Nephron progenitor cell (in vitro differentiated cells): ENCODE data around the gene TMPRSS12.
A peak's percentile ranks its signal among the peaks of the same experiment; 100 is the strongest.
"Not testable (repeated sequence)": the region's sequence is repeated elsewhere in the genome, so short reads cannot be mapped to it uniquely, and the experiment has no call there.

Source experiments
- DNase-seq: peaks from one replicate; pipeline ENCODE4 v3.0.0; 2021
- H3K27ac Mint-ChIP-seq: 2 replicates; pipeline ENCODE4 v1.8.0; 2021; ENCODE audit warnings: mild to moderate bottlenecking, moderate library complexity, mixed read lengths
- H3K27me3 Mint-ChIP-seq: 2 replicates; pipeline ENCODE4 v1.8.0; 2021; ENCODE audit warnings: mild to moderate bottlenecking, low read depth, mixed read lengths; ENCODE audit not compliant: poor library complexity
- H3K36me3 Mint-ChIP-seq: 2 replicates; pipeline ENCODE4 v1.8.0; 2021; ENCODE audit warnings: low read depth, mixed read lengths
- H3K4me1 Mint-ChIP-seq: 2 replicates; pipeline ENCODE4 v1.8.0; 2021; ENCODE audit warnings: mixed read lengths
- H3K4me3 Mint-ChIP-seq: 2 replicates; pipeline ENCODE4 v1.8.0; 2021; ENCODE audit warnings: mild to moderate bottlenecking, moderate library complexity, mixed read lengths
- H3K9me3 Mint-ChIP-seq: 2 replicates; pipeline ENCODE4 v1.8.0; 2021; ENCODE audit warnings: mild to moderate bottlenecking, moderate library complexity, mixed read lengths
- CTCF ChIP-seq: fragments of 200-600 bp; sonication (generic); IDR thresholded peaks from 2 replicates; pipeline ENCODE4 v1.5.0; 2021; ENCODE audit warnings: antibody characterized with exemption

Gene TMPRSS12

GRCh38 chr12:50926415-50926814 lies 83.7 kb downstream of the TMPRSS12 start:
- H3K36me3 Mint-ChIP-seq: peaks cover 12% of the 10 kb centered on the region
- peaks cover 68% of the 10 kb centered on the region for H3K4me1 Mint-ChIP-seq
- no peak overlapping the region for H3K27ac Mint-ChIP-seq
- TF ChIP-seq CTCF: no peak
- H3K9me3 Mint-ChIP-seq: no peaks in the 10 kb centered on the region
- DNase-seq: no peak
- peaks cover 6% of the 10 kb centered on the region for H3K27me3 Mint-ChIP-seq
- H3K4me3 Mint-ChIP-seq: peak overlapping the region; percentile 80

GRCh38 chr12:50926932-50927331 lies 84.2 kb downstream of the TMPRSS12 start:
- H3K27me3 Mint-ChIP-seq, H3K9me3 Mint-ChIP-seq, H3K27ac Mint-ChIP-seq, DNase-seq: not testable (repeated sequence)
- Mint-ChIP-seq H3K36me3 (peaks cover 12% of the 10 kb centered on the region), H3K4me3 (peak overlapping the region; percentile 80), H3K4me1 (peaks cover 68% of the 10 kb centered on the region)

GRCh38 chr12:50927356-50927755 lies 84.6 kb downstream of the TMPRSS12 start:
- no peak for DNase-seq
- no peak for TF ChIP-seq CTCF
- H3K4me3 Mint-ChIP-seq: no peak overlapping the region
- H3K27me3 Mint-ChIP-seq: peaks cover 6% of the 10 kb centered on the region
- no peak overlapping the region for H3K27ac Mint-ChIP-seq
- H3K9me3 Mint-ChIP-seq: no peaks in the 10 kb centered on the region
- peaks cover 12% of the 10 kb centered on the region for H3K36me3 Mint-ChIP-seq
- H3K4me1 Mint-ChIP-seq: peaks cover 64% of the 10 kb centered on the region

- DNase-seq: no peak
- Mint-ChIP-seq H3K4me3 (no peak overlapping the region), H3K9me3 (no peaks in the 10 kb centered on the region), H3K4me1 (peaks cover 64% of the 10 kb centered on the region), H3K27ac (no peak overlapping the region), H3K36me3 (peaks cover 12% of the 10 kb centered on the region), H3K27me3 (peaks cover 6% of the 10 kb centered on the region)
- TF ChIP-seq CTCF: no peak
Observed at GRCh38 chr12:50927766-50928224, 85.1 kb downstream of the TMPRSS12 start.

GRCh38 chr12:50928392-50928791 lies 85.7 kb downstream of the TMPRSS12 start:
- peaks cover 6% of the 10 kb centered on the region for H3K27me3 Mint-ChIP-seq
- no peak for TF ChIP-seq CTCF
- peaks cover 12% of the 10 kb centered on the region for H3K36me3 Mint-ChIP-seq
- H3K4me3 Mint-ChIP-seq: peak overlapping the region; percentile 2
- no peaks in the 10 kb centered on the region for H3K9me3 Mint-ChIP-seq
- no peak for DNase-seq
- peaks cover 64% of the 10 kb centered on the region for H3K4me1 Mint-ChIP-seq
- no peak overlapping the region for H3K27ac Mint-ChIP-seq

GRCh38 chr12:50929831-50930230 lies 87.1 kb downstream of the TMPRSS12 start:
- Mint-ChIP-seq H3K4me1 (peaks cover 64% of the 10 kb centered on the region), H3K27me3 (peaks cover 5% of the 10 kb centered on the region), H3K27ac (no peak overlapping the region), H3K4me3 (no peak overlapping the region), H3K9me3 (no peaks in the 10 kb centered on the region), H3K36me3 (peaks cover 12% of the 10 kb centered on the region)
- TF ChIP-seq CTCF: no peak
- DNase-seq: no peak

GRCh38 chr12:50930477-50930876 lies 87.8 kb downstream of the TMPRSS12 start:
- H3K4me1 Mint-ChIP-seq: peaks cover 61% of the 10 kb centered on the region
- H3K9me3 Mint-ChIP-seq, H3K27me3 Mint-ChIP-seq, H3K4me3 Mint-ChIP-seq, DNase-seq, H3K27ac Mint-ChIP-seq: not testable (repeated sequence)
- peaks cover 12% of the 10 kb centered on the region for H3K36me3 Mint-ChIP-seq
